Right lobe of liver (tissue), 6 donors: Measurements from ENCODE around the gene SLC5A11. TPM values are rescaled to one million over a fixed set of nuclear protein-coding genes. Genes with fewer than 3 reads are reported as not detected.
"Not testable (repeated sequence)": the region's sequence is repeated elsewhere in the genome, so short reads cannot be mapped to it uniquely, and the experiment has no call there.

Experiments used
- ATAC-seq, 4 donors: fragments of 200-7000 bp; cut with Tn5 transposase; one replicate each; pipeline ENCODE4 v1.9.1; 2020; ENCODE audit warnings: mild to moderate bottlenecking in 4 of 4, moderate library complexity in 4 of 4
- DNase-seq, 3 donors: peaks; one replicate each; pipeline ENCODE4 v3.0.0-alpha.2; 2020
- H3K27ac ChIP-seq, 3 donors: fragments of 200-600 bp; one replicate each; pipeline ENCODE4 v1.8.0; 2022
- H3K27me3 ChIP-seq, 2 donors: fragments of 200-600 bp; one replicate each; pipeline ENCODE4 v1.8.0; 2022
- H3K36me3 ChIP-seq, 4 donors: fragments of 200-600 bp; sonication (generic) in 1 of 4; one replicate each; pipeline versions ENCODE4 v1.5.1 to v1.8.0; 2017 to 2022; ENCODE audit warnings: control low read depth in 1 of 4
- H3K4me1 ChIP-seq, 4 donors: fragments of 200-600 bp; sonication (generic) in 1 of 4; one replicate each; pipeline versions ENCODE4 v1.5.1 to v1.8.0; 2017 to 2022; ENCODE audit warnings: control low read depth in 1 of 4
- H3K4me3 ChIP-seq, 3 donors: fragments of 200-600 bp; one replicate each; pipeline ENCODE4 v1.8.0; 2022
- H3K9me3 ChIP-seq, 4 donors: fragments of 200-600 bp; sonication (generic) in 1 of 4; one replicate each; pipeline versions ENCODE4 v1.5.1 to v1.8.0; 2017 to 2022; ENCODE audit warnings: control low read depth in 1 of 4
- POLR2A ChIP-seq: fragments of 450-650 bp; IDR thresholded peaks from one replicate; pipeline ENCODE4 v1.6.1; 2017; ENCODE audit warnings: antibody characterized with exemption, mild to moderate bottlenecking
- WGBS: methylation state at CpG from one replicate; pipeline ENCODE4 v1.1.6; 2018; ENCODE audit warnings: low coverage, low lambda C conversion rate; ENCODE audit not compliant: insufficient coverage; ENCODE audit errors: missing lambda C conversion rate; 5-methylcytosine and 5-hydroxymethylcytosine counted together
- intact Hi-C, 2 donors: fragments of 100-400 bp; cut with DNase I; formaldehyde crosslinking; loops; one replicate each; pipeline versions ENCODE4 v1.11.2 to v1.14.1; 2022
- total RNA-seq, 6 experiments: library from RNA; depleted of rRNA in 2 of 6; stranded (reverse); fragments of >200 nt in 2 of 6; fragmentation: NEBNext Ultra II Directional in 3 of 6; extraction: Animal tissue kit (Norgen Biotek cat#: 25700) in 3 of 6; gene quantifications; one replicate each; pipeline versions ENCODE4 v1.1.0 to v1.2.4, GENCODE V29; 2016 to 2023
- TF ChIP-seq, protein P1 (sequence below), 4 donors: fragments of 200-600 bp in 3 of 4; fragments of 450-650 bp in 1 of 4; IDR thresholded peaks; one replicate each; pipeline versions ENCODE4 v1.5.1 to v1.8.0; 2016 to 2022; ENCODE audit warnings: antibody characterized with exemption in 4 of 4, mild to moderate bottlenecking in 2 of 4
- donor health status: DM: no; HTN: yes; CAD: no.
- donor health status: DM: no; HTN: no; CAD: no.
- donor health status: DM: no; HTN: no; CAD: no.
- donor health status: DM: no; HTN: yes; CAD: no.
- donor health status: DM: no; HTN: yes; CAD: no.

SLC5A11 gene
- total RNA-seq, 6 experiments from 2014 or later = 0.43 to 1.6 (median 1.2) TPM

GRCh38 chr16:24807301-24807700, 38.5 kb upstream of the SLC5A11 start:
- Histone ChIP-seq H3K4me1 (no peaks in the 10 kb centered on the region), H3K9me3 (no peaks in the 10 kb centered on the region), H3K36me3 (peaks cover 6 to 86% (median 47%) of the 10 kb centered on the region in 4 donors), H3K4me3 (no peak overlapping the region), H3K27ac (no peak overlapping the region), H3K27me3 (no peaks in the 10 kb centered on the region)
- no peak for TF ChIP-seq POLR2A
- TF ChIP-seq, protein P1, sequence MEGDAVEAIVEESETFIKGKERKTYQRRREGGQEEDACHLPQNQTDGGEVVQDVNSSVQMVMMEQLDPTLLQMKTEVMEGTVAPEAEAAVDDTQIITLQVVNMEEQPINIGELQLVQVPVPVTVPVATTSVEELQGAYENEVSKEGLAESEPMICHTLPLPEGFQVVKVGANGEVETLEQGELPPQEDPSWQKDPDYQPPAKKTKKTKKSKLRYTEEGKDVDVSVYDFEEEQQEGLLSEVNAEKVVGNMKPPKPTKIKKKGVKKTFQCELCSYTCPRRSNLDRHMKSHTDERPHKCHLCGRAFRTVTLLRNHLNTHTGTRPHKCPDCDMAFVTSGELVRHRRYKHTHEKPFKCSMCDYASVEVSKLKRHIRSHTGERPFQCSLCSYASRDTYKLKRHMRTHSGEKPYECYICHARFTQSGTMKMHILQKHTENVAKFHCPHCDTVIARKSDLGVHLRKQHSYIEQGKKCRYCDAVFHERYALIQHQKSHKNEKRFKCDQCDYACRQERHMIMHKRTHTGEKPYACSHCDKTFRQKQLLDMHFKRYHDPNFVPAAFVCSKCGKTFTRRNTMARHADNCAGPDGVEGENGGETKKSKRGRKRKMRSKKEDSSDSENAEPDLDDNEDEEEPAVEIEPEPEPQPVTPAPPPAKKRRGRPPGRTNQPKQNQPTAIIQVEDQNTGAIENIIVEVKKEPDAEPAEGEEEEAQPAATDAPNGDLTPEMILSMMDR (IDR thresholded peaks at IDR 0.05) = no peak
- DNase-seq (no peak), ATAC-seq (no peak)
- intact Hi-C loops = loop anchor here in 1 of 2 donors (10.0 kb wide), 1 partner anchor 242 kb away; no protein-coding TSS in a partner anchor
- 58% methylated on average over 1 of the region's 1 CpG for WGBS

- H3K36me3 ChIP-seq = peaks cover 0 to 88% (median 47%) of the 10 kb centered on the region in 4 donors
- H3K9me3 ChIP-seq = no peaks in the 10 kb centered on the region
- TF ChIP-seq, protein P1 (IDR thresholded peaks at IDR 0.05) = no peak
- TF ChIP-seq POLR2A = no peak
- DNase-seq (no peak), ATAC-seq (peak in 3 of 4 donors; percentile 12 to 58 (median 45))
- H3K27ac ChIP-seq = no peak overlapping the region
- intact Hi-C loops = no loop called here
- 79% methylated on average over 8 of the region's 11 CpGs for WGBS
- H3K4me3 ChIP-seq = no peak overlapping the region
- H3K27me3 ChIP-seq = no peaks in the 10 kb centered on the region
- H3K4me1 ChIP-seq = peaks cover 0 to under 1% (median 0%) of the 10 kb centered on the region in 4 donors
These were observed 34.6 kb upstream of the SLC5A11 start for GRCh38 chr16:24810951-24811843.

GRCh38 chr16:24812813-24813212, 33.0 kb upstream of the SLC5A11 start:
- H3K9me3 ChIP-seq, H3K27me3 ChIP-seq, DNase-seq, ATAC-seq, H3K4me3 ChIP-seq, H3K27ac ChIP-seq, H3K4me1 ChIP-seq, intact Hi-C loops: not testable (repeated sequence)
- H3K36me3 ChIP-seq = peaks cover 0 to 88% (median 46%) of the 10 kb centered on the region in 4 donors
- WGBS = 76% methylated on average over 4 of the region's 6 CpGs

- Histone ChIP-seq H3K36me3 (peaks cover 2 to 88% (median 42%) of the 10 kb centered on the region in 4 donors), H3K4me3 (no peak overlapping the region), H3K27me3 (no peaks in the 10 kb centered on the region), H3K9me3 (no peaks in the 10 kb centered on the region), H3K4me1 (peaks cover 0 to 12% (median 1%) of the 10 kb centered on the region in 4 donors), H3K27ac (no peak overlapping the region)
- no peak for ATAC-seq
- TF ChIP-seq, protein P1 (IDR thresholded peaks at IDR 0.05) = no peak
- TF ChIP-seq POLR2A = no peak
- WGBS = 74% methylated on average over 7 of the region's 7 CpGs
- intact Hi-C loops = no loop called here
- DNase-seq = no peak
These were observed 30.7 kb upstream of the SLC5A11 start for GRCh38 chr16:24815021-24815420.

DNA sequence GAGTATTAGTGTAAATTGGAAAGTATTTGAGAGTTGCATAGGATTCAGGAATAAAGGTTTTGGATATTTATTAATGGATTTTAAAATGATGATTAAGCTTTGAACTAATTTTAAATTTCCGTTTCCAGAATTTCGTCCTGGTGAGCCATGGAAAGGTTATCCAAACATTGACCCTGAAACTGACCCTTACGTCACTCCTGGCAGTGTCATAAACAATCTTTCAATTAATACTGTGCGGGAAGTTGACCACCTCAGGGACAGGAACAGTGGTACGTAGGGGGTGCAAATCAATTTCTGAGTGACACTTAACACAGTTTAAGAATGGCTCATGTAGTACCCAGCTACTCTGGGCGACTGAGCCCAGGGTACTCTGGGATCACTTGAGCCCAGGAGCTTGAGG, 29.1 kb upstream of the SLC5A11 start:
- intact Hi-C loops = no loop called here
- whole genome bisulfite sequencing = 8% methylated on average over 6 of the region's 6 CpGs

More for the DNA sequence above, 29.1 kb upstream of the SLC5A11 start:
- H3K27me3 ChIP-seq = no peaks in the 10 kb centered on the region
- H3K4me3 ChIP-seq = no peak overlapping the region
- H3K27ac ChIP-seq = peak overlapping the region; percentile 42 to 82 (median 71)
- H3K36me3 ChIP-seq = peaks cover 7 to 92% (median 45%) of the 10 kb centered on the region in 4 donors
- no peaks in the 10 kb centered on the region for H3K9me3 ChIP-seq
- DNase-seq = no peak
- H3K4me1 ChIP-seq = peaks cover 0 to 12% (median 2%) of the 10 kb centered on the region in 4 donors
- ATAC-seq = peak; percentile 60 to 79 (median 76)
- TF ChIP-seq, protein P1 (IDR thresholded peaks at IDR 0.05) = no peak
- no peak for TF ChIP-seq POLR2A
